KMS-11 (cell line): ENCODE results near the gene MRTFA.

Experiments used
- H2AFZ ChIP-seq: fragments of 200-600 bp; sonication (generic); 2 replicates; pipeline ENCODE4 v1.6.1; 2016; ENCODE audit warnings: antibody characterized with exemption, mixed run types, low read depth
- H3K27ac ChIP-seq: fragments of 200-600 bp; sonication (generic); 2 replicates; pipeline ENCODE4 v1.6.1; 2016; ENCODE audit warnings: mild to moderate bottlenecking, mixed run types
- H3K27me3 ChIP-seq: fragments of 200-600 bp; sonication (generic); 2 replicates; pipeline ENCODE4 v1.6.1; 2017; ENCODE audit warnings: mild to moderate bottlenecking, low read depth, mixed run types, moderate library complexity; ENCODE audit not compliant: insufficient read depth
- H3K36me3 ChIP-seq: fragments of 200-600 bp; sonication (generic); 2 replicates; pipeline ENCODE4 v1.6.1; 2017; ENCODE audit warnings: mild to moderate bottlenecking, mixed run types; ENCODE audit not compliant: insufficient read depth
- H3K4me1 ChIP-seq: fragments of 200-600 bp; sonication (generic); 2 replicates; pipeline ENCODE4 v1.6.1; 2016; ENCODE audit warnings: mild to moderate bottlenecking, low read depth, mixed run types; ENCODE audit not compliant: poor library complexity, severe bottlenecking
- H3K4me2 ChIP-seq: fragments of 200-600 bp; sonication (generic); 2 replicates; pipeline ENCODE4 v1.7.0; 2016; ENCODE audit warnings: mild to moderate bottlenecking, mixed run types
- H3K4me3 ChIP-seq: fragments of 200-600 bp; sonication (generic); IDR thresholded peaks from 2 replicates; pipeline ENCODE4 v1.6.1; 2017; ENCODE audit warnings: low read depth, low read length, mixed read lengths; ENCODE audit not compliant: insufficient read depth
- H3K79me2 ChIP-seq: fragments of 200-600 bp; sonication (generic); 2 replicates; pipeline ENCODE4 v1.6.1; 2016; ENCODE audit warnings: low read depth, mixed run types; ENCODE audit not compliant: insufficient read depth
- H3K9ac ChIP-seq: fragments of 200-600 bp; sonication (generic); 2 replicates; pipeline ENCODE4 v1.6.1; 2016; ENCODE audit warnings: mild to moderate bottlenecking, mixed run types
- H4K20me1 ChIP-seq: fragments of 200-600 bp; sonication (generic); 2 replicates; pipeline ENCODE4 v1.6.1; 2016; ENCODE audit warnings: mild to moderate bottlenecking, mixed run types; ENCODE audit not compliant: insufficient read depth
- TF ChIP-seq, protein P1 (sequence below): fragments of 200-600 bp; sonication (generic); conservative IDR thresholded peaks from 2 replicates; pipeline ENCODE4 v1.6.1; 2017; ENCODE audit warnings: low read depth, mild to moderate bottlenecking, antibody characterized with exemption, low read length, moderate library complexity, mixed read lengths

The MRTFA gene

DNA sequence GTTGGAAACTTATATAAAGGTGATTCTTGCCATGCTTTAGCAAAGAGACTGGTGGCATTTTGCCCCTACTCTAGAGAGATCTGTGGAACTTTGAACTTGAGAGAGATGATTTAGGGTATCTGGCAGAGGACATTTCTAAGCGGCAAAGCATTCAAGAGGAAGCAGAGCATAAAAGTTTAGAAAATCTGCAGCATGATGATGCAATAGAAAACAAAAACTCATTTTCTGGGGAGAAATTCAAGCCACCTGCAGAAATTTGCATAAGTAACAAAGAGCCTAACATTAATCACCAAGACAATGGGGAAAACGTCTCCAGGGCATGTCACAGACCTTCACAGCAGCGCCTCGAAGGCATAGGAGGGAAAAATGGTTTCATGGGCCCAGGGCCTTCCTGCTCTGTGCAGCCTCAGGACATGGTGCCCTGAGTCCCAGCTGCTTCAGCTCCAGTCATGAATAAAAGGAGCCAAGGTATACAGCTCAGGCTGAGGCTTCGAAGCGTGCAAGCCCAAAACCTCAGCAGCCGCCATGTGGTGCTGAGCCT is 83.4 kb downstream of the MRTFA start:
- Histone ChIP-seq H3K9ac (no peak overlapping the region), H3K27me3 (no peaks in the 10 kb centered on the region), H4K20me1 (no peaks in the 10 kb centered on the region), H3K4me3 (no peak overlapping the region), H3K27ac (no peak overlapping the region), H3K36me3 (no peaks in the 10 kb centered on the region), H3K4me2 (no peak overlapping the region), H2AFZ (no peak overlapping the region), H3K79me2 (no peaks in the 10 kb centered on the region), H3K4me1 (no peaks in the 10 kb centered on the region)
- TF ChIP-seq, protein P1, sequence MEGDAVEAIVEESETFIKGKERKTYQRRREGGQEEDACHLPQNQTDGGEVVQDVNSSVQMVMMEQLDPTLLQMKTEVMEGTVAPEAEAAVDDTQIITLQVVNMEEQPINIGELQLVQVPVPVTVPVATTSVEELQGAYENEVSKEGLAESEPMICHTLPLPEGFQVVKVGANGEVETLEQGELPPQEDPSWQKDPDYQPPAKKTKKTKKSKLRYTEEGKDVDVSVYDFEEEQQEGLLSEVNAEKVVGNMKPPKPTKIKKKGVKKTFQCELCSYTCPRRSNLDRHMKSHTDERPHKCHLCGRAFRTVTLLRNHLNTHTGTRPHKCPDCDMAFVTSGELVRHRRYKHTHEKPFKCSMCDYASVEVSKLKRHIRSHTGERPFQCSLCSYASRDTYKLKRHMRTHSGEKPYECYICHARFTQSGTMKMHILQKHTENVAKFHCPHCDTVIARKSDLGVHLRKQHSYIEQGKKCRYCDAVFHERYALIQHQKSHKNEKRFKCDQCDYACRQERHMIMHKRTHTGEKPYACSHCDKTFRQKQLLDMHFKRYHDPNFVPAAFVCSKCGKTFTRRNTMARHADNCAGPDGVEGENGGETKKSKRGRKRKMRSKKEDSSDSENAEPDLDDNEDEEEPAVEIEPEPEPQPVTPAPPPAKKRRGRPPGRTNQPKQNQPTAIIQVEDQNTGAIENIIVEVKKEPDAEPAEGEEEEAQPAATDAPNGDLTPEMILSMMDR, result no peak

DNA sequence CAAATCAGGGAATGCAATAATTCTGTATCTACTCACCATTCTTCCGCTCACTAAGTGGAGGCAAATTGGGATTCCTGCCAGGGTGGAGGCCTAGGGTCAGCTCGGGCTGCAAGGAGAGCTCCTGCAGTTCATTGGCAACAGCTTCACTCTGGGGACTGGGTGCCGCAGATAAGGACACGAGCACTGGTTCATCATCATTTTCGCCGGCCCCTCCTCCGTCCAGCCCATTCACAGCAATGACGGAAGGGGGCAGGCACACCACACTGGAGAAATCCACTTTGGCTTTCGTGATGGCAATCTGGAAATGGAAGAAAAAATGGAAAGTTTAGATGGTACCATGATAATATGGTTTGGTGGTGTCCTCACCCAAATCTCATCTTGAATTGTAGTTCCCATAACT is 84.4 kb downstream of the MRTFA start:
- Histone ChIP-seq H3K79me2 (no peaks in the 10 kb centered on the region), H3K27me3 (no peaks in the 10 kb centered on the region), H3K4me1 (no peaks in the 10 kb centered on the region), H4K20me1 (no peaks in the 10 kb centered on the region), H3K36me3 (no peaks in the 10 kb centered on the region), H3K4me2 (no peak overlapping the region), H3K4me3 (no peak overlapping the region), H3K27ac (no peak overlapping the region), H2AFZ (no peak overlapping the region), H3K9ac (no peak overlapping the region)
- TF ChIP-seq, protein P1, result no peak

DNA sequence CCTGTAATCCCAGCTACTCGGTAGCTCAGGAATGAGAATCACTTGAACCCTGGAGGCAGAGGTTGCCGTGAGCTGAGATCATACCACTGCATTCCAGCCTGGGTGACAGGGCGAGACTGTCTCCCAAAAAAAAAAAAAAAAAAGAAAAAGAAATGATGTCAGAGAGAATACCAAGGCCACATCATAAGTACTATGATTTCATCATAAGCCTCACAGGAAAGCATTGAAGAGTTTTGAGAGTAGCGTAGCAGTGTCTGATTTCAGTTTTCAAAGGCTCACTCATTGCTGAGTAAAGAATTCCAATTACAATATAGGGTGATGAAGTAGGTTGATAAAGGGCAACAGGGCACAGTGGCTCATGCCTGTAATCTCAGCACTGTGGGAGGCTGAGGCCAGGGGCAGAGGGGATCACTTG is 88.8 kb downstream of the MRTFA start:
- no peak overlapping the region for H3K9ac ChIP-seq
- no peaks in the 10 kb centered on the region for H4K20me1 ChIP-seq
- no peak overlapping the region for H2AFZ ChIP-seq
- no peaks in the 10 kb centered on the region for H3K79me2 ChIP-seq
- H3K27me3 ChIP-seq, result no peaks in the 10 kb centered on the region
- H3K27ac ChIP-seq, result no peak overlapping the region
- TF ChIP-seq, protein P1, result no peak
- no peaks in the 10 kb centered on the region for H3K4me1 ChIP-seq
- no peak overlapping the region for H3K4me3 ChIP-seq
- H3K36me3 ChIP-seq, result no peaks in the 10 kb centered on the region
- no peak overlapping the region for H3K4me2 ChIP-seq

DNA sequence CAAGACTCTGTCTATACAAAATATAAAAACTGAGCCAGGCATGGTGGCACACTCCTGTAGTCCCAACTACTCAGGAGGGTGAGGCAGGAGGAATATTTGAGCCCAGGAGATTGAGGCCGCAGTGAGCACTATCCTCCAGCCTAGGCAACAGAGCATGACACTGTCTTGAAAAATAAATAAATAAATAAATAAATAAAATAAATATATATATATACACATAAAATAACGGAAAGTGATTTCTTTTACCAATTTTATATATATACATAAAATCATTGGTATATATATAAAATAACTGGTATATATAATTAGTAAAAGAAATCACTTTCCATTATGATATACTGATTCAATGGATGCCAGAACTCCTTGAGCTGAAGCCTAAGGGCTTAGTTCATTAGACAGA is 91.8 kb downstream of the MRTFA start:
- no peak overlapping the region for H2AFZ ChIP-seq
- no peaks in the 10 kb centered on the region for H4K20me1 ChIP-seq
- no peak overlapping the region for H3K9ac ChIP-seq
- H3K4me3 ChIP-seq, result no peak overlapping the region
- no peaks in the 10 kb centered on the region for H3K27me3 ChIP-seq
- no peak overlapping the region for H3K27ac ChIP-seq
- H3K36me3 ChIP-seq, result no peaks in the 10 kb centered on the region
- no peaks in the 10 kb centered on the region for H3K4me1 ChIP-seq
- no peaks in the 10 kb centered on the region for H3K79me2 ChIP-seq
- no peak overlapping the region for H3K4me2 ChIP-seq
- TF ChIP-seq, protein P1, result no peak
